AG08395 (cell line): ENCODE measurements around the gene IQGAP2.
"Not testable (repeated sequence)": the region's sequence is repeated elsewhere in the genome, so short reads cannot be mapped to it uniquely, and the experiment has no call there.

Experiments used
- DNase-seq: peaks from one replicate; pipeline ENCODE4 v3.0.0; 2012; ENCODE audit warnings: mixed read lengths, low spot score

The IQGAP2 gene

DNA sequence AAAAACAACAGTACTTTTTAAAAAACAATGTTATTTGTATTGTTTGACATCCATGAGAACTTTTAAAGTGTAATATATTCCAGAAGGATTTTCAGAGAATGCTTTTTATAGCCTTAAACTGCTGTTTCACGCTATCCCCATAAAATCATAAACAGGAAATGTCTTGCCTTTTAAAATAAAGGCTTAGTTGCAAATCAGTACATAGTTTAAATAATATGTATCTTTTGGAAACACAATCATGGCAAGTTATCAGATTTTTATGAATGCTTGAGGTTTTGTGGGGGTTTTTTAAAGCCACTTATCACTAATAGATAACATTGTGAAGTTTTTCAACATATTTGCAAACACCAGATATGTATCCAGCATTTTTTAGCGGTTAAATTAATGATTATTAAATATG lies 257.3 kb downstream of the IQGAP2 start:
- DNase-seq: no peak

DNA sequence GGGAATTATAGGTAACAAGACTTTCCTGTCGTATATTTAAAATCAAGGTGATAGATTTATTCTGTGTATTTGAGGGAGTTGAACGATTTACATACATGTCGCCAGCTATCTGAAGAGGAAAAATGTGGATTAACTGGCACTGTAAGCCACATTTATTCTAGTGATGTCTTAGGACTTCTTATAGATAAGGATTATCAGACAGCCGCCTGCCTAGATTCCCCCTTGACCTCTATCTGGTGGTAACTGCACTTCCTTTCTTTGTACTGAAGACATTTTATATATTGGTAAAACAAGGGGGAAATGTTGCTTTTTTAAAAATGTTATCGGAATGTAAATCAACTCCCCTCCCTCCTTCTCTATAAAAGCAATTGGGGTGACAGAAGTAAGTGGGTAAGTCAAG lies 259.4 kb downstream of the IQGAP2 start:
- DNase-seq: no peak

DNA sequence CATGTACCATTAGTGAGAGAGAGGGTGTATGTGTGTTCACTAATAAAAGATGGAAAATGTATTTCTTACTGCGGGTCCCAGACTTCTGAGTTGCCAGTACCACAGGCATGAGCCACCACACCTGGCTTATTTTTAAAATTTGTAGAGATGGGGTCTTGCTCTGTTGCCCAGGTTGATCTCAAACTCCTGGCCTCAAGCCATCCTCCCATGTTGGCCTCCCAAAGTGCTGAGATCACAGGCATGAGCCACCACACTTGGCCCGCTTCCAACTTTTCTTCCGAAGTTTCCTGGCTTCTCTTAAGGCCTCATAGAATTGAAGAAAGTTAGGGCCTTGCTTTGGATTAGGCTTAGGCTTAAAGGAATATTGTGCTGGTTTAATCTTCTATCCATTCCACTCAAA lies 260.5 kb downstream of the IQGAP2 start:
- no peak for DNase-seq

GRCh38 chr5:76664079-76664478 lies 261.0 kb downstream of the IQGAP2 start:
- DNase-seq: no peak

- no peak for DNase-seq
Observed at GRCh38 chr5:76667495-76667894, 264.4 kb downstream of the IQGAP2 start.

DNA sequence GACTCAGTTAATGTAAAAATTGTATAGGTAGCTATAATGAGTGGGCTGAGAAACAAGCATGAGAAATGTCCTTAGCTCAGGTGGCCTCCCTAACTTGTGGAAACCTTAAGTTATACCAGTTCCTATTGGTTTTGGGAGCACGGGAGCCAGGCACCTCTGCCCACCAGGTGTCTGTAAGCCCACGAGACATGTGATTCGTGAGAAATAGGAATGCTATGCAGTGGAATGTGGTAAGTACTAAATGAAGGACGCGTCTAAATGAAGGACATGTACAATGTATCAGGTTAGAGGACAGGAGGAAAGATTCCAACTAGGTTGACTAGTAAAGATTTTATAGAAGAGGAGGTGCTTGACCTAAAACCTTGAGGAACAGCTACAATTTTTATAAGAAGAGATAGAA lies 266.2 kb downstream of the IQGAP2 start:
- DNase-seq: no peak

- no peak for DNase-seq
Observed at GRCh38 chr5:76670508-76670907, 267.4 kb downstream of the IQGAP2 start.

- DNase-seq: no peak
Observed at GRCh38 chr5:76672242-76672641, 269.2 kb downstream of the IQGAP2 start.

- no peak for DNase-seq
Observed at GRCh38 chr5:76673125-76673524, 270.0 kb downstream of the IQGAP2 start.

DNA sequence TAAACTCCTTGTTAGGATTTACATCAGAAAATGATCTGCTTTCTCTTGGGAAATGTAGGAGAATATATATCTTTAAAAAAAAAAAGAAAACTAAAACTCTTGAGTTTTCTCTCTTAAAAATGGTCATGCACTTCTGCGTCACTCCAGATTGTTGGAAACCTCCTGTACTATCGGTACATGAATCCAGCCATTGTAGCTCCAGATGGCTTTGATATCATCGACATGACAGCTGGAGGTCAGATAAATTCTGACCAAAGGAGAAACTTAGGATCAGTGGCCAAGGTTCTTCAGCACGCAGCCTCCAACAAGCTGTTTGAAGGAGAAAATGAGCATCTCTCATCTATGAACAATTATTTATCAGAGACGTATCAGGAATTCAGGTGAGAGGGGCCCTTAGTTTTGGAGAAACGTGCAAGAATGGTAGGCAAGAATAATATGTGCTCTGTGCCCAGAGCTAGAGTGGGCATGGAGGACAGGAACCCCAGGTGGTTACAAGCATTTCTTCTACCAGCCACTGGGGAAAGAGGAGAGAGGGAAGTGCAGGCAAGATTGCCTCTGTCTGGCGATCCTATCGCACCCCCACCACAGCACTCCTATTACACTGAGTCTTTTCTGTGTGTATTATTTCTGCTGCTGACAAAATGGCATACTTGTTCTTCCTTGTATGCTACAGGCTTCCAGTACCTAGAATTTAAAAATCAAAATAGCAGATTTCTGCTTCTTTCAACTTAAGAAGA lies 271.4 kb downstream of the IQGAP2 start:
- no peak for DNase-seq

DNA sequence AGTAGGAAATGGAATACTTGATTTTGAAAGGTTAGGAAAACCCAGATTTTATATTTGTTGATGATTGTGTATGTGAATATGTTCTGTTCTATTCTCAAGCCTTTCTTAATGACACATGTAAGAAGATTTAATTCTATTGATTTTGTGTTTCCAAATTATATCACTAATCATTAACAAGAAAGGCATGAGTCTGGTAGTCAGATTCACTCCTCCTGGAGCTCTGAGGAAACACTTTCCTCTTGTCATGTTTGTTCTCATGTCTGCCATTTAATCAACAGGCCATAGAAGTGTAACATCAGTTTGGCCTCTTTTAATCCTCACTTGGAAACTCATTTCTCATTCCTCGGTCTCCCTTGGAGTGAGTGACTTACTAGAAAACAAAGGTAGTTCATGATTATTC lies 272.3 kb downstream of the IQGAP2 start:
- DNase-seq: no peak

DNA sequence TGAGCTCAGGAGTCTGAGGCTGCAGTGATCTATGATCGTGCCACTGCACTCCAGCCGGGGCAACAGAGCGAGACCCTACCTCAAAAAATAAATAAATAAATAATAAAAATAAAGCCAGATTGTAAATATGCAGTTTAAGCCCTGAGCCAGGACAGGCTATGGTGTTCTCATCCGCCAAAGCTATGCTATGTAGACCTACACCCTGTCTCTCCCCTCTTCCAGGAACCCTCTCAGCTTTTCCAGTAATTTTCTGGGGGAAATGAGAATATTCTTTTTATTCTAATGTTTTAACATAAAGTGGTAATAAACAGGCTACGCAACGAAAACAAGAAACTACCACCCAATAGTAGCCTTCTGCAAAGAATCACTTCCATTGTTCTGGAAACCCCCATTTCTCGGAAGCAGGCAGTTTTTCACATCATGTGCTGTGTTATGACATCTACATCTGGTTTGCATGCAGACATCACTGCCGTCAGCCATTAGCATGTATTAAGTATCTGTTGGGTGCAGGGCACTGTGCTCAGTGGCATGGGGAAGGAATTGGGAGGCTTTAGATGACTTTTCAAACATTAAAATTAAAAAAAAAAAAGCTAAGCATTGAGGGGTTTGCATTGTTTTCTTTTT lies 274.9 kb downstream of the IQGAP2 start:
- no peak for DNase-seq

- no peak for DNase-seq
Observed at GRCh38 chr5:76679231-76679630, 276.1 kb downstream of the IQGAP2 start.

GRCh38 chr5:76680826-76681225 lies 277.7 kb downstream of the IQGAP2 start:
- DNase-seq: not testable (repeated sequence)

GRCh38 chr5:76681287-76681686 lies 278.2 kb downstream of the IQGAP2 start:
- DNase-seq: no peak

DNA sequence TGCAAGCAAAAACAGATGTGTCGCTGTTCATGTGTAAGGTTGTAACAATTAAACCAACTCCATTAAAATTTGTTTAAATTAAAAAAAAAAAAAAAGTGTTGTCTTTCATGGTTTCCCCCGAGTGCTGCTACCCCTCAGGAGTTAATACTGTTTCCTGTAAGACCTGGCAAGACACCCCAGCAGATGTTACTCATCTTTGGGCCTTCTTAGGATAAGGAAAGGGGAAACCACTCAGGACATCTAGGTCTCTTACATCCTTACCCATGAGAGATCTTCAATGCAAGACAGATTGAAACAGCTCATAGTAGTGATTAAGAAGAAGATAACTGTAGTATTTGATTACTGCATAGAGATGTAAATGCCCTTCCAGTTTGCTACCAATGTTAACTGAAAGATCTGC lies 279.3 kb downstream of the IQGAP2 start:
- DNase-seq: no peak

GRCh38 chr5:76683816-76684731 lies 281.0 kb downstream of the IQGAP2 start:
- no peak for DNase-seq

DNA sequence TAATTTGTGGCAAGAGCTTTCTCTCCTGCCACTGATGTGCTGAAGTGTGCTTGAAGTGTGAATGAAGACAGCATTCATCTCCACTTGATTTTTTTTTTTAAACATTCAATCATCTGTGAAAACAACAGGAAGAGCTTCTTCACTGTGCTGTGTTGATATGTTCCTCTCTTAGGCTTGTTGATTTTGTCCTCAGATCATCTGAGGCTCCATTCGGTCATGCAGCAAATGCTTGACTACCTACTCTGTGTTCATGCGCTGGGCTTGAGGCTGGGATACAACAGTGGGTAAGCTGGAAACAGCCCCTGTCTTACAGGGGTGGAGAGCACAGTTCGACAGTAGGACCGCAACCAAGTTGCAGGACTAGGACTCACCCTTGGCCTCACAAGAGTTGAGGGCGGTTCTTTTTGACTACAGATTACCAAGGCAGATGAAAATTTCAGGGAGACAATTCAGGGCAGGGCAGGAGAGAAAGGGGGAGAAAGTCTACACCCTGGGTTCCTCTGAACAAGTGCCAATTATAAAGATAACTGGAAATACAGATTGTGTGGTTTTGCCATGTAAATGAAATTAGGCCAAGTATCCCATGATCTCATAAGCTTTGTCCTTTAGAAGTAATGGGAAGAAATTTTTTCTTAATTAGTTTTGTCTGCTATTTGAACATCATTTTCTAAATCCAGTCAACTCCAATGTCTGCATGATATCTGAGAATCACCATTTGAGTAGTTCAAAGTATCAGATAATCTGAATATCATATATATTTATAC lies 281.9 kb downstream of the IQGAP2 start:
- no peak for DNase-seq

- no peak for DNase-seq
Observed at GRCh38 chr5:76685704-76686103, 282.6 kb downstream of the IQGAP2 start.

DNA sequence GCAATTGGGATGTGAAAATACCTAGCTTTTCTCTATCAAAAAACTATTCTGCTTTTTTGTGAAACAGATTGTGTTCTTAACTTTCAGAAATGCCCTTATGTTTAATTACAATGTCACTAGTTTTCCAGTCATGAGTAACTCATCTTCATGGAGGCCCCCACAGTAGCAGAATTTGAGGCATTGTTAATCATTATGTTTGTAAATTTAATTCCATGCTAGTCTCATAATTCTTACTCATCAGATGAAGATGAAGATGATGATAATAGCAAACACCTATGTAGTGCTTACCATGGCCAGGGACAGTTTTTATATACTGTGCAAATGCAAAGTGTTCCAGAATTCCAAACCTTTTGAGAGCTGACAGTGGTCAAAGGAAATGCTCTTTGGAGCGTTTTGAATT lies 285.1 kb downstream of the IQGAP2 start:
- DNase-seq: no peak

GRCh38 chr5:76688836-76689235 lies 285.8 kb downstream of the IQGAP2 start:
- DNase-seq: no peak
